H1 (cell line): ENCODE measurements around the gene AMMECR1L. TPM values are rescaled to one million over a fixed set of nuclear protein-coding genes. Genes with fewer than 3 reads are reported as not detected.

Source experiments
- CTCF ChIA-PET: fragments of 300-600 bp; sonication (Branson Sonifier 250); formaldehyde crosslinking; loops from one replicate; lab custom pipeline; 2021; ENCODE audit not compliant: partially characterized antibody; lab: Charles Lee
- POLR2A ChIA-PET: fragments of 300-600 bp; sonication (Branson Sonifier 250); formaldehyde crosslinking; loops from one replicate; lab custom pipeline; 2021; ENCODE audit warnings: inconsistent platforms; ENCODE audit not compliant: partially characterized antibody; lab: Charles Lee
- DNase-seq, 2 experiments: peaks; one replicate each; pipeline versions ENCODE4 v3.0.0 to v3.0.0-alpha.2; 2010 to 2022; ENCODE audit warnings: low spot score in 2 of 2, low read depth in 1 of 2, mixed read lengths in 1 of 2
- FAIRE-seq: peaks from 2 replicates; lab custom pipeline; 2011; peaks lifted over from hg19 to GRCh38; lab: Jason Lieb, UNC
- H2AFZ ChIP-seq: 2 replicates; pipeline ENCODE4 v1.8.1; 2012; ENCODE audit warnings: low read length, inconsistent platforms
- H2AK5ac ChIP-seq: 2 replicates; pipeline ENCODE4 v1.6.1; 2013; ENCODE audit warnings: low read depth, low read length
- H2BK120ac ChIP-seq: replicated peaks from 2 replicates; pipeline ENCODE3; 2013; ENCODE audit warnings: low read depth, low read length, inconsistent platforms
- H2BK12ac ChIP-seq: 2 replicates; pipeline ENCODE4 v1.6.1; 2013; ENCODE audit warnings: low read depth, low read length
- H2BK15ac ChIP-seq: 2 replicates; pipeline ENCODE4 v1.6.1; 2013; ENCODE audit warnings: low read length
- H2BK20ac ChIP-seq: 2 replicates; pipeline ENCODE4 v1.6.1; 2013; ENCODE audit warnings: low read length
- H2BK5ac ChIP-seq: 2 replicates; pipeline ENCODE4 v1.6.1; 2013; ENCODE audit warnings: low read depth, low read length
- H3K14ac ChIP-seq: 2 replicates; pipeline ENCODE4 v1.6.1; 2013; ENCODE audit warnings: inconsistent platforms; ENCODE audit not compliant: insufficient read length
- H3K18ac ChIP-seq: 2 replicates; pipeline ENCODE4 v1.6.1; 2013; ENCODE audit warnings: low read length; ENCODE audit errors: extremely low read depth
- H3K23ac ChIP-seq: 2 replicates; pipeline ENCODE4 v1.6.1; 2013; ENCODE audit warnings: inconsistent platforms; ENCODE audit not compliant: insufficient read length
- H3K23me2 ChIP-seq: 2 replicates; pipeline ENCODE4 v1.6.1; 2013; ENCODE audit warnings: low read depth, low read length
- H3K27ac ChIP-seq: 2 replicates; pipeline ENCODE4 v1.6.1; 2011; ENCODE audit warnings: low read depth, low read length, inconsistent platforms
- H3K27me3 ChIP-seq, 4 experiments: replicated peaks in 1 of 4; 1 replicate in 1 of 4; 2 replicates in 3 of 4; pipeline versions ENCODE4 v1.6.1 to v1.8.1; 2011 to 2013; ENCODE audit warnings: low read length in 3 of 4, mild to moderate bottlenecking in 3 of 4, inconsistent platforms in 2 of 4, mixed read lengths in 2 of 4, moderate library complexity in 1 of 4; ENCODE audit not compliant: control insufficient read depth in 3 of 4, insufficient read depth in 3 of 4; ENCODE audit errors: extremely low read depth in 1 of 4
- H3K36me3 ChIP-seq, 4 experiments: 2 replicates each; pipeline versions ENCODE4 v1.6.1 to v1.8.1; 2011 to 2013; ENCODE audit warnings: mild to moderate bottlenecking in 4 of 4, low read length in 3 of 4, moderate library complexity in 2 of 4, control low read depth in 1 of 4, inconsistent platforms in 1 of 4; ENCODE audit not compliant: insufficient read depth in 4 of 4, control insufficient read depth in 2 of 4
- H3K4ac ChIP-seq: replicated peaks from 2 replicates; pipeline ENCODE3; 2013; ENCODE audit warnings: low read length, low read depth, mixed read lengths, inconsistent platforms; ENCODE audit not compliant: insufficient read length
- H3K4me1 ChIP-seq, 4 experiments: replicated peaks in 1 of 4; 1 replicate in 1 of 4; 2 replicates in 3 of 4; pipeline versions ENCODE4 v1.6.1 to v1.8.1; 2011 to 2013; ENCODE audit warnings: low read length in 3 of 4, inconsistent platforms in 2 of 4, mixed read lengths in 1 of 4; ENCODE audit not compliant: insufficient read depth in 4 of 4, control insufficient read depth in 3 of 4
- H3K4me2 ChIP-seq, 2 experiments: 2 replicates each; pipeline versions ENCODE4 v1.6.1 to v1.8.1; 2011 to 2013; ENCODE audit warnings: low read depth in 2 of 2, low read length in 2 of 2, control low read depth in 1 of 2, inconsistent platforms in 1 of 2, mild to moderate bottlenecking in 1 of 2; ENCODE audit not compliant: insufficient read depth in 1 of 2
- H3K4me3 ChIP-seq, 4 experiments: fragments of 200-600, 300-600 bp in 1 of 4; sonication (generic), shearing (Covaris generic), sonication (Bioruptor Twin) in 1 of 4; 2 replicates each; pipeline versions ENCODE4 v1.5.1 to v1.8.1; 2011 to 2016; ENCODE audit warnings: low read length in 4 of 4, low read depth in 3 of 4, control low read depth in 2 of 4, inconsistent platforms in 2 of 4, mild to moderate bottlenecking in 2 of 4, mixed read lengths in 1 of 4, moderate library complexity in 1 of 4; ENCODE audit not compliant: insufficient read depth in 2 of 4; ENCODE audit errors: extremely low read depth in 1 of 4
- H3K56ac ChIP-seq: replicated peaks from 2 replicates; pipeline ENCODE3; 2013; ENCODE audit warnings: low read depth, mild to moderate bottlenecking, mixed read lengths, low read length, inconsistent platforms; ENCODE audit not compliant: insufficient read length
- H3K79me1 ChIP-seq: 2 replicates; pipeline ENCODE4 v1.6.1; 2013; ENCODE audit warnings: low read depth, low read length, control low read depth
- H3K79me2 ChIP-seq, 2 experiments: 2 replicates each; pipeline versions ENCODE4 v1.6.1 to v1.8.1; 2012 to 2013; ENCODE audit warnings: low read length in 2 of 2, mild to moderate bottlenecking in 2 of 2, inconsistent platforms in 1 of 2; ENCODE audit not compliant: insufficient read depth in 2 of 2, control insufficient read depth in 1 of 2
- H3K9ac ChIP-seq, 4 experiments: replicated peaks in 1 of 4; 1 replicate in 1 of 4; 2 replicates in 3 of 4; pipeline versions ENCODE4 v1.6.1 to v1.8.1; 2011 to 2013; ENCODE audit warnings: low read depth in 3 of 4, low read length in 3 of 4, control low read depth in 2 of 4, mild to moderate bottlenecking in 2 of 4, moderate library complexity in 2 of 4, inconsistent platforms in 1 of 4; ENCODE audit errors: extremely low read depth in 1 of 4
- H3K9me3 ChIP-seq, 2 experiments: 2 replicates each; pipeline versions ENCODE4 v1.6.1 to v1.8.1; 2012 to 2013; ENCODE audit warnings: mild to moderate bottlenecking in 2 of 2, moderate library complexity in 2 of 2, control low read depth in 1 of 2, inconsistent platforms in 1 of 2, low read depth in 1 of 2, low read length in 1 of 2, mixed read lengths in 1 of 2; ENCODE audit not compliant: insufficient read depth in 2 of 2
- H4K20me1 ChIP-seq, 2 experiments: replicated peaks in 1 of 2; 2 replicates each; pipeline versions ENCODE3 to v1.8.1; 2011 to 2013; ENCODE audit warnings: inconsistent platforms in 2 of 2, low read length in 2 of 2, mild to moderate bottlenecking in 1 of 2; ENCODE audit not compliant: insufficient read depth in 2 of 2, control insufficient read depth in 1 of 2
- H4K5ac ChIP-seq: 2 replicates; pipeline ENCODE4 v1.6.1; 2013; ENCODE audit warnings: low read length, low read depth, mixed read lengths, inconsistent platforms; ENCODE audit not compliant: insufficient read length
- H4K8ac ChIP-seq: 2 replicates; pipeline ENCODE4 v1.8.0; 2013; ENCODE audit warnings: mild to moderate bottlenecking, moderate library complexity, low read length, inconsistent platforms; ENCODE audit not compliant: insufficient read depth; ENCODE audit errors: extremely low read depth
- H4K91ac ChIP-seq: replicated peaks from 2 replicates; pipeline ENCODE3; 2013; ENCODE audit warnings: low read length, mixed read lengths, inconsistent platforms; ENCODE audit not compliant: insufficient read length
- ASH2L ChIP-seq: fragments of 200-600, 300-600 bp; sonication (generic); IDR thresholded peaks from one replicate; pipeline ENCODE4 v1.7.1; 2017; ENCODE audit warnings: low read length
- CTBP2 ChIP-seq: IDR thresholded peaks from 2 replicates; pipeline ENCODE4 v1.7.0; 2011; ENCODE audit warnings: borderline replicate concordance, mild to moderate bottlenecking, moderate library complexity, mixed read lengths, low read length; ENCODE audit not compliant: insufficient read depth, insufficient read length
- POLR2A ChIP-seq, 2 experiments: IDR thresholded peaks; 1 replicate in 1 of 2; 2 replicates in 1 of 2; pipeline ENCODE4 v1.6.1; 2011; ENCODE audit warnings: low read depth in 2 of 2, low read length in 2 of 2, mild to moderate bottlenecking in 2 of 2; ENCODE audit errors: control extremely low read depth in 1 of 2
- SP1 ChIP-seq: IDR thresholded peaks from 2 replicates; pipeline ENCODE4 v1.6.1; 2011; ENCODE audit warnings: low read depth, low read length
- TAF1 ChIP-seq: IDR thresholded peaks from 2 replicates; pipeline ENCODE4 v1.6.1; 2011; ENCODE audit warnings: mild to moderate bottlenecking, low read depth, low read length
- TCF12 ChIP-seq: IDR thresholded peaks from 2 replicates; pipeline ENCODE4 v1.6.1; 2011; ENCODE audit warnings: low read depth, mild to moderate bottlenecking, low read length
- WGBS, 2 experiments: shearing (Covaris generic) in 1 of 2; methylation state at CpG; one replicate each; pipeline versions ENCODE4 v1.1.6 to v1.1.7; 2013 to 2015; ENCODE audit warnings: low lambda C conversion rate in 2 of 2, mixed read lengths in 2 of 2, inconsistent platforms in 1 of 2, low coverage in 1 of 2, missing lambda C conversion rate in 1 of 2; ENCODE audit not compliant: insufficient replicate concordance in 2 of 2, insufficient coverage in 1 of 2, insufficient read length in 1 of 2; ENCODE audit errors: extremely low coverage in 1 of 2, missing lambda C conversion rate in 1 of 2; 5-methylcytosine and 5-hydroxymethylcytosine counted together
- polyA plus RNA-seq, 7 experiments: library from polyadenylated mRNA; depleted of rRNA in 3 of 7; stranded (reverse) in 5 of 7; unstranded in 2 of 7; fragments of >200 nt in 5 of 7; fragments of 200-250 nt in 2 of 7; gene quantifications; 1 replicate in 5 of 7; 2 replicates in 1 of 7; 4 replicates in 1 of 7; pipeline versions ENCODE4 v1.2.1 to v1.2.3, GENCODE V29; 2011 to 2013; ENCODE audit warnings: missing spikeins in 2 of 7, mixed read lengths in 2 of 7
- total RNA-seq: library from RNA; stranded (reverse); fragmentation: NEBNext Ultra II Directional; extraction: Animal tissue kit (Norgen Biotek cat#: 25700); gene quantifications from 2 replicates; pipeline ENCODE4 v1.2.1, GENCODE V29; 2021
- TF ChIP-seq, protein P1 (sequence below): IDR thresholded peaks from 2 replicates; pipeline ENCODE4 v1.6.1; 2011; ENCODE audit warnings: low read length, improper control_type of control experiment

Gene AMMECR1L
- total and polyA plus RNA-seq, 2 of the 8 experiments (the other 6 are each of a cell fraction or from before 2014, with no cell fraction given) = 10.1 to 18.8 TPM

DNA sequence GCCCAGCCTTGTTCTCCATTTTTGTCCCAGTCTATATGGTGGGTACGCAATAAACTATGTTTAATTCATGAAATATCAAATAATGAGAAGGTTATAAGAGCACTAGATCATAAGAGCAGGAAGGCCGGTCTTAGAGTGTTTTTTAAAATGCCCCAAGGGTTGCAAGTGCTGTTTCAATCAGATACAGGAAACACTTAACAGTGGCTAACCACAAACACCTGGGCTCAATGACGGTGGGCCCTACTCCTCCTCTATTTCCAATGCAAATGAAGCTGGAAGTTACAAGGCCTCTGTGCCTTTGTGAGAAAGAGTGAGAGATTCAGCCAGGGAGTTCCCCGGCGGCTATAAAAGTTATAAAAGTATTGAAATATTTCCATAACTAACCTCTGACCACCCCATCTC lies 55.9 kb downstream of the AMMECR1L start:
- no peaks in the 10 kb centered on the region for H4K20me1 ChIP-seq
- no peak overlapping the region for H3K4me3 ChIP-seq
- no peak overlapping the region; the same call in 1 of the 2 replicates for H2BK12ac ChIP-seq
- 49% methylated on average over 5 of the region's 5 CpGs; no CpG with 5 or more reads in 1 of the 2 experiments for WGBS, 2 experiments
- no peaks in the 10 kb centered on the region for H3K23me2 ChIP-seq
- H2AK5ac ChIP-seq = no peak overlapping the region
- peaks cover 0 to 2% (median 0%) of the 10 kb centered on the region in 4 experiments; a peak in 1 of 8 replicates for H3K36me3 ChIP-seq
- FAIRE-seq (no peak), DNase-seq (peak in 1 of 2 experiments; percentile 27)
- no peak overlapping the region for H2BK20ac ChIP-seq
- ChIA-PET POLR2A (interaction anchor here (1.1 to 2.4 kb wide), 9 partner anchors 8 to 110 kb away, joined by 3 to 11 read pairs (median 5); partner anchors contain the start of genes POLR2D and WDR33), CTCF (interaction anchor here (1.1 to 1.4 kb wide), 3 partner anchors 10 to 29 kb away, joined by 3 to 4 read pairs (median 3); no protein-coding TSS in a partner anchor)
- H3K4me2 ChIP-seq = peak overlapping the region; percentile 14 to 30; a peak in 2 of 4 replicates
- peak overlapping the region; percentile 22 for H4K91ac ChIP-seq
- H3K4me1 ChIP-seq = peaks cover 0 to 6% (median 0%) of the 10 kb centered on the region in 4 experiments; a peak in 2 of 7 replicates
- no peaks in the 10 kb centered on the region for H3K79me2 ChIP-seq
- H4K5ac ChIP-seq = peak overlapping the region; percentile 65
- H3K9ac ChIP-seq = peak overlapping the region in 1 of 4 experiments; percentile 6; a peak in 2 of 7 replicates
- no peak overlapping the region for H2BK15ac ChIP-seq
- TF ChIP-seq TAF1 = 0 out of 2 replicates have a peak, but pooled peaks have one; percentile 34
- 0 out of 2 replicates have a peak, but pooled peaks have one; percentile 51 for TF ChIP-seq TCF12
- TF ChIP-seq, protein P1, sequence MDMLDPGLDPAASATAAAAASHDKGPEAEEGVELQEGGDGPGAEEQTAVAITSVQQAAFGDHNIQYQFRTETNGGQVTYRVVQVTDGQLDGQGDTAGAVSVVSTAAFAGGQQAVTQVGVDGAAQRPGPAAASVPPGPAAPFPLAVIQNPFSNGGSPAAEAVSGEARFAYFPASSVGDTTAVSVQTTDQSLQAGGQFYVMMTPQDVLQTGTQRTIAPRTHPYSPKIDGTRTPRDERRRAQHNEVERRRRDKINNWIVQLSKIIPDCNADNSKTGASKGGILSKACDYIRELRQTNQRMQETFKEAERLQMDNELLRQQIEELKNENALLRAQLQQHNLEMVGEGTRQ = no peak
- TF ChIP-seq POLR2A (IDR thresholded peaks at IDR 0.05; ENCODE audit: control extremely low read depth in 1 of 2, low read depth in 2 of 2, low read length in 2 of 2) = peak in 1 of 2 experiments; percentile 29; a peak in 1 of 3 replicates
- TF ChIP-seq CTBP2 = no peak
- TF ChIP-seq SP1 = 0 out of 2 replicates have a peak, but pooled peaks have one; percentile 23
- TF ChIP-seq ASH2L = peak; percentile 49
- H3K56ac ChIP-seq = peak overlapping the region; percentile 38
- H3K27ac ChIP-seq = peak overlapping the region; percentile 19; the same call in 1 of the 2 replicates
- no peaks in the 10 kb centered on the region for H3K27me3 ChIP-seq
- H2BK5ac ChIP-seq = peak overlapping the region; percentile 47; the same call in 1 of the 2 replicates
- H3K4ac ChIP-seq = no peak overlapping the region
- no peak overlapping the region for H3K23ac ChIP-seq
- H3K14ac ChIP-seq = no peak overlapping the region
- H2BK120ac ChIP-seq = peak overlapping the region; percentile 69
- H4K8ac ChIP-seq = no peak overlapping the region
- H3K18ac ChIP-seq = no peak overlapping the region; the same call in 1 of the 2 replicates
- no peaks in the 10 kb centered on the region for H3K79me1 ChIP-seq
- peaks cover 23 to 29% of the 10 kb centered on the region in 2 experiments for H3K9me3 ChIP-seq
- peak overlapping the region; percentile 60 for H2AFZ ChIP-seq
